Choroid plexus epithelial cell (primary cell): ENCODE data around the gene DPH2.

ENCODE experiments used
- DNase-seq: peaks from one replicate; pipeline ENCODE4 v3.0.0-alpha.2; 2010; ENCODE audit warnings: low read depth
- H3K4me3 ChIP-seq: 2 replicates; pipeline ENCODE4 v1.5.1; 2011; ENCODE audit warnings: low read depth, mild to moderate bottlenecking, control low read depth, low read length, moderate library complexity
- CTCF ChIP-seq: conservative IDR thresholded peaks from 2 replicates; pipeline ENCODE4 v1.5.1; 2011; ENCODE audit warnings: low read depth, mild to moderate bottlenecking, control low read depth, inconsistent platforms, low read length, moderate library complexity

Gene DPH2

DNA sequence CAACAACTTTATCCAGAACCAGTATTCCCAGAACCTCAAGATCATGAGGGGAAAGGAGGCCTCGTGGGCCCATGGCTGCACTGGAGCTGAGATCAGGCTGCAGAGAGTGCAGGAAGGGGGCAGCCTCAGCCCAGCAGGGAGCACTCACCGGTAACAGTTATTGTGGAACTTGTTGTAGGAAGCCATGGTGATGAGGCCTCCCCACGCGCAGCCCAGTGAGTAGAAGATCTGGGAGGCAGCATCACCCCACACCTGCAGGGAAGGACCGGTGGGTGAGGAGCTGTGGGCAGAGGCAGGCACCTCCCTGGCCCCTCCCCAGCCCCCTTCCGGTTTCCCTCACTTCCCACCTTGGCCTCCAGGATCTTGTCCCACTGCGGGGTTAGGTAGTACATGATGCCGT is 32.4 kb downstream of the DPH2 start:
- TF ChIP-seq CTCF, result no peak
- H3K4me3 ChIP-seq, result no peak overlapping the region
- DNase-seq, result no peak

DNA sequence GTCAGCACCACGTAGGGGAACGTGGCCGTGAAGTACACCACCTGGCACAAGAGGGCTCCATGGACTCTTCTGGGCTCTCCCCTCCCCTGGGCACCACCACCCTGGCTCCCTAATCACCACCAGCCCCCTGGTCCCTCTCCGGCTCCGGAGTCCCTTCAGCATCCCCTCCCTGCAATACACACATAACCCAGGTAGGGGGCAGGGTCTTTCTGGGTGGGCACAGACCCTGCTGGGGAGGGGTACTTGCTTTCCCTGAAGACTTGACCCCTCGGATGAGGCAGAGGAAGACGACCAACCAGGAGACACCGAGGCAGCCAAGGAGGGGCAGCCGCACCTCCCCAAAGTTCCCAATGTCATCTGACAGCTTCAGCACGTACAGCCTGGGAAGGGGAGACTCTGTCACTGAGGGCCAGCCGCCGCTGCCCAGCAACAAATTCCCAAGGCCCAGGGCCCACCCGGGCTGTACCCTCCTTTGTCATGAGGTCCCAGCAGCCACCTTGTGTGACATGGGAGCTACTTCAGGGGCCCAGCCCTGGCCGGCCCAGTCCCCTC is 32.9 kb downstream of the DPH2 start:
- H3K4me3 ChIP-seq, result no peak overlapping the region
- no peak for DNase-seq
- peak; percentile 41 for TF ChIP-seq CTCF

GRCh38 chr1:44008259-44008658 is 38.4 kb downstream of the DPH2 start:
- H3K4me3 ChIP-seq, result no peak overlapping the region
- no peak for TF ChIP-seq CTCF
- DNase-seq, result no peak

DNA sequence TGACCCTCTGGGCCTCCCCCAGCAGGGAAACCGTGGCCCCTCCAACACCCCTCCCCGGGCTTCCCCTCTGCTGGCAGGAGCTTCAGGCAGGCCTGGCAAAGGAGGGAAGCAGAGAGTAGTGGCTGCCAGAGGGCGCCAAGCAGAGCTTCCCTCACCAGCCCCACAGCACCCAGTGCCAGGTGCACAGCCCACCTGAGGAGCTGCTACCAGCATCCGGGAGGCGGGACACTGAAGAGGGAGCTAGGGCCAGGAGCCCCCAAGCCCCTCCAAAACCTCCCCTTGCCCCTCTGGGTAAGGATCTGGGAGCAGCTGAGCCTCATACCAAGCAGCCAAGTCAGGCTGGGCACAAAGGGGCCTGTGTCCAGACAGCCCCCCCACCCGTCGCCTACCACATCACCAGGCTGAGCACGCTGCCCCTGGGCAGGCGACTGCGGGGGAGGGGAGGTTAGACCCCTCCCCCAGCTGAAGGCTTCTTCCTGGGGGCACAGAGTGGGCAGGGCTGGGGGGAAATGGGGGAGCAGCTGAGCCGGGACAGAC is 41.2 kb downstream of the DPH2 start:
- no peak for DNase-seq
- no peak for TF ChIP-seq CTCF
- H3K4me3 ChIP-seq, result no peak overlapping the region

GRCh38 chr1:44012404-44012803 is 42.6 kb downstream of the DPH2 start:
- no peak overlapping the region for H3K4me3 ChIP-seq
- DNase-seq, result no peak
- no peak for TF ChIP-seq CTCF

DNA sequence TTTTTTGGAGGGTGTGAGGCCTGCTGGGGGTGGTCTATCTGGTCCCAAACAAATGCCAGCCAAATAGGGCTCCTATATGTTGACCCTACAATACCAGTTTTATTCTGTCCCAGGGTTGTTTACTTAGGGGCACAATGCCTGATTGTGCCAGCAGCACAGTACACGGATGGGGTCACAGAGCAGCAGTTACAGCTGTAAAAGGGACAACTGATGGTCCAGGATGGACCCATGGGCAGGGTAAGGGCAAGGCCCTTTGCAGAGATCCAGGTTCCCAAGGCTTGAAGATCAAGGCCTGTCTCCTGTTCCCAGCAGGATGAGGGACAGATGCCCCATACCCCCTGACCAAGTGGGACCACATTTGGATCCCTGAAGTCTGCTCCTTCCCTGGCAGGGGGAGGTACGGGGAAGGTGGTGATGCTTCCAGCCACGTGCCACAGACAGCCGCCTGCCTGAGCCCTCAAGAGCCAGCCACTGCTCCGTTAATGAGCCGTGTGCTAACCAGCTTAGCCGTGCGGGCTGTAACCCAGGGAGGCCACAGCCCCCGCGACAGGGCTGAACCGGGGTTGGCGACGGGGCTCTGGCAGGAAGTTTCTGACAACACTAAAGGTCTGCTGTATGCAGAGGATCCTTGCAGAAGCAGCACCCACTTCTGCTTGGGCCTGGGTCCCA is 43.3 kb downstream of the DPH2 start:
- DNase-seq, result no peak
- no peak overlapping the region for H3K4me3 ChIP-seq
- no peak for TF ChIP-seq CTCF

- no peak for DNase-seq
Observed at GRCh38 chr1:44013949-44014348, 44.1 kb downstream of the DPH2 start.

More at GRCh38 chr1:44013949-44014348, 44.1 kb downstream of the DPH2 start:
- no peak for TF ChIP-seq CTCF
- H3K4me3 ChIP-seq, result no peak overlapping the region
